Measurements from ENCODE around the gene KLLN. TPM values are rescaled to one million over a fixed set of nuclear protein-coding genes. Genes with fewer than 3 reads are reported as not detected.
"Not testable (repeated sequence)": the region's sequence is repeated elsewhere in the genome, so short reads cannot be mapped to it uniquely, and the experiment has no call there.

Gene KLLN
- total RNA-seq, 1 experiment from 2014 or later = 1.4 TPM

DNA sequence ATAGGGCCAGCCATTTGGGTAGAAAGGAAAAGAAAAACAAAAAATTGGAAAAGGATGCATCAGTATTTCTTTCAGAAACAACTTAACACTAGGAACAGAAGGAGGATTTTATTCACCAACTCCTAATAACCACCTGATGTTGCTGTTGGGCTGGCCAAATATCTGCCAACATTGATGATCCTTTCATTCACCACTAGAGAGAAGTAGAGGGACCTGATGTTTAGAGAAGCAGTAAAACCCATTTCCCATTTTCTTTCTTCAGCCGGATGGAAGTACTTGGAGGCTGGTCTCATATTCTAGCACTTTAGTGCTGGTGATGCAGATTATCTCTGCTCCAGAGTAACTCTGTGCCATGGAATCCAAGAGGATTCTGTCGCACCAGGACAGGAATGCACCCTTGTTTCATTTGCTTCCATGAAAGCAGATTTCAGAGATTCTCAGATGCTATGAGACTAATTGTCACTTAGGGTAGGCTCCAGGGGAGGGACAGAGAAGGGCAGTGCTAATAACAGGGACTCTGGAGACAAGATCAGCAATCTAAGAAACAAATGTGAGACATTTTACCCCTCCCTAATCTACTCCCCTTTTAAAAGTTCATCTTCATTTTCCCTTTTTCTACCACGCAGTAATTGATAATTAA is 3.1 kb downstream of the KLLN start:
- Histone ChIP-seq H3K4me3 (replicated peaks in 1 of 2; ENCODE audit: low read depth in 1 of 2, low read length in 2 of 2) (no peak overlapping the region), H3K36me3 (ENCODE audit: control insufficient read depth in 1 of 2, insufficient read depth in 2 of 2, low read length in 2 of 2) (no peaks in the 10 kb centered on the region), H4K20me1 (ENCODE audit: insufficient read depth) (0 out of 2 replicates have a peak, but pooled peaks cover 7% of the 10 kb centered on the region), H3K9ac (ENCODE audit: low read length) (no peak overlapping the region), H3K79me2 (ENCODE audit: insufficient read depth, low read length) (peaks cover 18% of the 10 kb centered on the region), H3K4me1 (ENCODE audit: control insufficient read depth in 1 of 2, insufficient read depth in 2 of 2, low read length in 2 of 2) (peaks cover 9 to 18% of the 10 kb centered on the region in 2 experiments; a peak in 3 of 4 replicates), H3K4me2 (ENCODE audit: low read length) (no peak overlapping the region), H2AFZ (ENCODE audit: low read depth, low read length, poor library complexity, severe bottlenecking) (peak overlapping the region; percentile 36), H3K27ac (ENCODE audit: low read depth, low read length) (no peak overlapping the region), H3K9me2 (ENCODE audit: insufficient read depth) (no peaks in the 10 kb centered on the region), H3K27me3 (ENCODE audit: insufficient read depth, low read length) (no peaks in the 10 kb centered on the region), H3K9me3 (ENCODE audit: control insufficient read depth in 1 of 2, insufficient read depth in 1 of 2, low read depth in 1 of 2, low read length in 2 of 2) (no peaks in the 10 kb centered on the region)
- POLR2A ChIA-PET = no interaction called here
- CTCF ChIA-PET = interaction anchor here (2.7 kb wide), 1 partner anchor 528 kb away, joined by 12 read pairs; no protein-coding TSS in a partner anchor
- no peak for TF ChIP-seq YY1 (IDR thresholded peaks at IDR 0.05; ENCODE audit: extremely low read depth, insufficient replicate concordance, low read depth, low read length)
- TF ChIP-seq, protein P1, sequence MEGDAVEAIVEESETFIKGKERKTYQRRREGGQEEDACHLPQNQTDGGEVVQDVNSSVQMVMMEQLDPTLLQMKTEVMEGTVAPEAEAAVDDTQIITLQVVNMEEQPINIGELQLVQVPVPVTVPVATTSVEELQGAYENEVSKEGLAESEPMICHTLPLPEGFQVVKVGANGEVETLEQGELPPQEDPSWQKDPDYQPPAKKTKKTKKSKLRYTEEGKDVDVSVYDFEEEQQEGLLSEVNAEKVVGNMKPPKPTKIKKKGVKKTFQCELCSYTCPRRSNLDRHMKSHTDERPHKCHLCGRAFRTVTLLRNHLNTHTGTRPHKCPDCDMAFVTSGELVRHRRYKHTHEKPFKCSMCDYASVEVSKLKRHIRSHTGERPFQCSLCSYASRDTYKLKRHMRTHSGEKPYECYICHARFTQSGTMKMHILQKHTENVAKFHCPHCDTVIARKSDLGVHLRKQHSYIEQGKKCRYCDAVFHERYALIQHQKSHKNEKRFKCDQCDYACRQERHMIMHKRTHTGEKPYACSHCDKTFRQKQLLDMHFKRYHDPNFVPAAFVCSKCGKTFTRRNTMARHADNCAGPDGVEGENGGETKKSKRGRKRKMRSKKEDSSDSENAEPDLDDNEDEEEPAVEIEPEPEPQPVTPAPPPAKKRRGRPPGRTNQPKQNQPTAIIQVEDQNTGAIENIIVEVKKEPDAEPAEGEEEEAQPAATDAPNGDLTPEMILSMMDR (IDR thresholded peaks at IDR 0.05 in 2 of 3, conservative IDR thresholded peaks at IDR 0.05 in 1 of 3; ENCODE audit: borderline replicate concordance in 1 of 3, insufficient read depth in 1 of 3, low read depth in 2 of 3, low read length in 2 of 3) = peak; percentile 35 to 98 (median 58); a peak in 5 of 6 replicates
- TF ChIP-seq RAD21 (IDR thresholded peaks at IDR 0.05; ENCODE audit: low read depth) = peak; percentile 90
- intact Hi-C loops (cut with micrococcal nuclease) = loop anchor here (1.0 to 5.0 kb wide), 2 partner anchors 203 to 254 kb away; partner anchors contain the start of gene PAPSS2
- BruUV-seq (replicated peaks) = no TSS peak
- no peak for DNase-seq (ENCODE audit: low read depth, low spot score)
- RAD21 ChIA-PET (ENCODE audit: low non-redundant PET in 1 of 2, low total read pairs in 2 of 2, uncharacterized antibody in 2 of 2, unreplicated experiment in 2 of 2) = no interaction called here
- ATAC-seq = no peak

DNA sequence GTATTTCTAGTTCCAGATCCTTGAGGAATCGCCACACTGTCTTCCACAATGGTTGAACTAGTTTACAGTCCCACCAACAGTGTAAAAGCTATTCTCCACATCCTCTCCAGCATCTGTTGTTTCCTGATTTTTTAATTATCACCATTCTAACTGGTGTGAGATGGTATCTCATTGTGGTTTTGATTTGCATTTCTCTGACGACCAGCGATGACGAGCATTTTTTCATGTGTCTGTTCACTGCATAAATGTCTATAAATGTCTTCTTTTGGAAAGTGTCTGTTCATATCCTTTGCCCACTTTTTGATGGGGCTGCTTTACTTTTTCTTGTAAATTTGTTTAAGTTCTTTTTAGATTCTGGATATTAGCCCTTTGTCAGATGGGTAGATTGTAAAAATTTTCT is 7.7 kb downstream of the KLLN start:
- CTCF ChIA-PET; ATAC-seq; POLR2A ChIA-PET; DNase-seq (ENCODE audit: low read depth, low spot score); H3K27me3 ChIP-seq (ENCODE audit: insufficient read depth, low read length); H3K4me3 ChIP-seq (replicated peaks in 1 of 2; ENCODE audit: low read depth in 1 of 2, low read length in 2 of 2); H3K9me2 ChIP-seq (ENCODE audit: insufficient read depth); intact Hi-C loops (cut with micrococcal nuclease); H3K36me3 ChIP-seq (ENCODE audit: control insufficient read depth in 1 of 2, insufficient read depth in 2 of 2, low read length in 2 of 2); H3K9ac ChIP-seq (ENCODE audit: low read length); BruUV-seq (replicated peaks); H3K79me2 ChIP-seq (ENCODE audit: insufficient read depth, low read length); H3K4me1 ChIP-seq (ENCODE audit: control insufficient read depth in 1 of 2, insufficient read depth in 2 of 2, low read length in 2 of 2); H4K20me1 ChIP-seq (ENCODE audit: insufficient read depth); H2AFZ ChIP-seq (ENCODE audit: low read depth, low read length, poor library complexity, severe bottlenecking); H3K9me3 ChIP-seq (ENCODE audit: control insufficient read depth in 1 of 2, insufficient read depth in 1 of 2, low read depth in 1 of 2, low read length in 2 of 2); H3K27ac ChIP-seq (ENCODE audit: low read depth, low read length); H3K4me2 ChIP-seq (ENCODE audit: low read length); RAD21 ChIA-PET (ENCODE audit: low non-redundant PET in 1 of 2, low total read pairs in 2 of 2, uncharacterized antibody in 2 of 2, unreplicated experiment in 2 of 2): not testable (repeated sequence)

DNA sequence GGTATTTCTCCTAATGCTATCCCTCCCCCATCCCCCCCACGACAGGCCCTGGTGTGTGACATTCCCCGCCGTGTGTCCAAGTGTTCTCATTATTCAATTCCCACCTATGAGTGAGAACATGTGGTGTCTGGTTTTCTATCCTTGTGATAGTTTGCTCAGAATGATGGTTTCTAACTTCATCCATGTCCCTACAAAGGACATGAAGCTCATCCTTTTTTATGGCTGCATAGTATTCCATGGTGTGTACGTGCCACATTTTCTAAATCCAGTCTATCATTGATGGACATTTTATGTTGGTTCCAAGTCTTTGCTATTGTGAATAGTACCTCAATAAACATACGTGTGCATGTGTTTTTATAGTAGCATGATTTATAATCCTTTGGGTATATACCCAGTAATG is 8.1 kb downstream of the KLLN start:
- RAD21 ChIA-PET (ENCODE audit: low non-redundant PET in 1 of 2, low total read pairs in 2 of 2, uncharacterized antibody in 2 of 2, unreplicated experiment in 2 of 2); H3K79me2 ChIP-seq (ENCODE audit: insufficient read depth, low read length); POLR2A ChIA-PET; DNase-seq (ENCODE audit: low read depth, low spot score); H3K27ac ChIP-seq (ENCODE audit: low read depth, low read length); H3K27me3 ChIP-seq (ENCODE audit: insufficient read depth, low read length); H3K9ac ChIP-seq (ENCODE audit: low read length); BruUV-seq (replicated peaks); H3K4me3 ChIP-seq (replicated peaks in 1 of 2; ENCODE audit: low read depth in 1 of 2, low read length in 2 of 2); H4K20me1 ChIP-seq (ENCODE audit: insufficient read depth); intact Hi-C loops (cut with micrococcal nuclease); H3K36me3 ChIP-seq (ENCODE audit: control insufficient read depth in 1 of 2, insufficient read depth in 2 of 2, low read length in 2 of 2); H3K9me3 ChIP-seq (ENCODE audit: control insufficient read depth in 1 of 2, insufficient read depth in 1 of 2, low read depth in 1 of 2, low read length in 2 of 2); H3K4me2 ChIP-seq (ENCODE audit: low read length); ATAC-seq; H3K9me2 ChIP-seq (ENCODE audit: insufficient read depth); H2AFZ ChIP-seq (ENCODE audit: low read depth, low read length, poor library complexity, severe bottlenecking); CTCF ChIA-PET: not testable (repeated sequence)
- H3K4me1 ChIP-seq (ENCODE audit: control insufficient read depth in 1 of 2, insufficient read depth in 2 of 2, low read length in 2 of 2) = peaks cover 0 to 12% of the 10 kb centered on the region in 2 experiments; a peak in 2 of 4 replicates

Data from HCT116 (cell line).